Heart right ventricle (tissue), 16 donors: ENCODE data around the gene VCAN. TPM values are rescaled to one million over a fixed set of nuclear protein-coding genes. Genes with fewer than 3 reads are reported as not detected.

Experiments
- ATAC-seq, 8 donors: fragments of 200-7000 bp; cut with Tn5 transposase; one replicate each; pipeline ENCODE4 v1.9.1; 2020; ENCODE audit warnings: mild to moderate bottlenecking in 8 of 8, moderate library complexity in 8 of 8, moderate number of reproducible peaks in 1 of 8
- DNase-seq, 2 donors: peaks; one replicate each; pipeline ENCODE4 v3.0.0-alpha.2; 2020
- H3K27ac ChIP-seq, 10 donors: fragments of 200-600 bp; sonication (generic) in 2 of 10; one replicate each; pipeline versions ENCODE4 v1.5.0 to v1.8.0; 2020 to 2022; ENCODE audit warnings: mild to moderate bottlenecking in 3 of 10
- H3K27me3 ChIP-seq, 7 donors: fragments of 200-600 bp; one replicate each; pipeline ENCODE4 v1.8.0; 2021 to 2022; ENCODE audit warnings: mild to moderate bottlenecking in 2 of 7
- H3K36me3 ChIP-seq, 9 donors: fragments of 200-600 bp; sonication (generic) in 1 of 9; one replicate each; pipeline versions ENCODE4 v1.5.0 to v1.8.0; 2020 to 2022; ENCODE audit warnings: mild to moderate bottlenecking in 2 of 9
- H3K4me1 ChIP-seq, 9 donors: fragments of 200-600 bp; sonication (generic) in 1 of 9; one replicate each; pipeline versions ENCODE4 v1.5.0 to v1.8.0; 2020 to 2022; ENCODE audit warnings: mild to moderate bottlenecking in 4 of 9
- H3K4me3 ChIP-seq, 10 donors: fragments of 200-600 bp; sonication (generic) in 2 of 10; one replicate each; pipeline versions ENCODE4 v1.5.0 to v1.8.0; 2020 to 2022; ENCODE audit warnings: mild to moderate bottlenecking in 7 of 10, moderate library complexity in 2 of 10
- H3K9me3 ChIP-seq, 11 donors: fragments of 200-600 bp in 10 of 11; sonication (generic) in 2 of 11; one replicate each; pipeline versions ENCODE4 v1.5.0 to v1.8.0; 2013 to 2022; ENCODE audit warnings: mild to moderate bottlenecking in 2 of 11, control low read depth in 1 of 11, moderate library complexity in 1 of 11
- CTCF ChIP-seq, 9 donors: fragments of 200-600 bp; sonication (generic) in 2 of 9; IDR thresholded peaks; one replicate each; pipeline versions ENCODE4 v1.5.0 to v1.8.0; 2021 to 2022; ENCODE audit warnings: antibody characterized with exemption in 9 of 9, mild to moderate bottlenecking in 5 of 9, moderate library complexity in 1 of 9
- WGBS, 2 donors: extraction: QIAGEN DNeasy Blood & Tissue Kit; methylation state at CpG; one replicate each; pipeline ENCODE4 v1.1.7; 2013; ENCODE audit warnings: inconsistent platforms in 1 of 2; 5-methylcytosine and 5-hydroxymethylcytosine counted together
- intact Hi-C, 10 donors: fragments of 100-400 bp; cut with DNase I; formaldehyde crosslinking; loops; one replicate each; pipeline versions ENCODE4 v1.11.1 to v1.14.2; 2022
- polyA plus RNA-seq, 2 donors: library from polyadenylated mRNA; stranded (reverse); fragments of 200-250 nt; gene quantifications; one replicate each; pipeline ENCODE4 v1.2.3, GENCODE V29; 2013
- total RNA-seq, 10 donors: library from RNA; stranded (reverse); fragmentation: NEBNext Ultra II Directional in 3 of 10; extraction: Animal tissue kit (Norgen Biotek cat#: 25700) in 3 of 10; gene quantifications; one replicate each; pipeline versions ENCODE4 v1.2.1 to v1.2.4, GENCODE V29; 2021 to 2023
- donor health status: Arrhythmogenic right ventricular cardiomyopathy.
- donor health status: ischemic (EF 13 %, LVEDD 7.1; RV severe dilation, severe dysfunction).
- donor health status: healthy with polysubstance abuse.
- donor health status: DM: no; HTN: yes; CAD: no.
- donor health status: DM: no; HTN: no; CAD: no.
- donor health status: ischemic (EF 25% LVEDD 6.9; RV normal size, moderate dysfunction).
- donor health status: ischemic (EF 25% LVEDD 5.7; RV mildly dilated, moderate dysfunction).
- donor health status: healthy.
- donor health status: DM: yes; HTN: yes; CAD: no.
- donor health status: Ischemic cardiomyopathy.
- donor health status: ischemic (EF 35%, LVEDD 5.7; RV mildly dilated, moderate dysfunction).
- donor health status: nonischemic (EF 11% LVEDD 7.7; RV severe dilation, severe dysfunction).
- donor health status: DM: yes; HTN: yes; CAD: no.
- donor health status: PGD.
- donor health status: ischemic (EF 29% LVEDD 5.4; RV normal size, mild dysfunction).
- donor health status: nonischemic (EF 23%, LVEDD 6.1; RV moderate dilation, normal function).

VCAN gene
- total and polyA plus RNA-seq, 12 donors = 10.6 to 93.7 (median 26.3) TPM

GRCh38 chr5:83527221-83527620, 55.7 kb downstream of the VCAN start:
- DNase-seq (no peak), ATAC-seq (no peak)
- Histone ChIP-seq H3K36me3 (peaks cover 0 to 44% (median 0%) of the 10 kb centered on the region in 9 donors), H3K9me3 (no peaks in the 10 kb centered on the region), H3K4me1 (peaks cover 0 to 11% (median 0%) of the 10 kb centered on the region in 9 donors), H3K4me3 (no peak overlapping the region), H3K27ac (no peak overlapping the region), H3K27me3 (no peaks in the 10 kb centered on the region)
- TF ChIP-seq CTCF (IDR thresholded peaks at IDR 0.05) = no peak
- intact Hi-C loops = no loop called here
- 55 to 60% methylated on average over 4 of the region's 4 CpGs for WGBS, 2 donors

GRCh38 chr5:83527722-83528438, 56.3 kb downstream of the VCAN start:
- Histone ChIP-seq H3K4me1 (peaks cover 0 to 11% (median 0%) of the 10 kb centered on the region in 9 donors), H3K4me3 (no peak overlapping the region)
- 76 to 77% methylated on average over 4 of the region's 4 CpGs for WGBS, 2 donors

DNA sequence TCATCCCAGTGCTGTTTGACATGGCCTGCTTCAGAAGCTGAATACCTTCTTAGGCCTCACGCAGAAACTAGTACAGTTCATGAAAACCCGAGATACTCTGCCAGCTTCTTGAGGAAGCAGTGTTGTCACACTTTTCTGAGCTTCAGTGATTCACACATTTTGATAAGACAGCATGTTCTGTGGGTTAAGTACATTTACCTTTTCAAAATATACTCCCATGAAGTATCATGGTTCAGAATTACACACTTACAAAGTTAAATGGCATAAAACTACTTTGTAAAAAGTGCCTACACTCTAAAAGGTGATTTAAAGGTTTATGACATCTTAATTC, 56.9 kb downstream of the VCAN start:
- no peak for TF ChIP-seq CTCF (IDR thresholded peaks at IDR 0.05)
- ATAC-seq = no peak
- intact Hi-C loops = no loop called here
- 82 to 87% methylated on average over 2 of the region's 2 CpGs for WGBS, 2 donors
- no peak for DNase-seq
- Histone ChIP-seq H3K4me3 (no peak overlapping the region), H3K27ac (no peak overlapping the region), H3K27me3 (no peaks in the 10 kb centered on the region), H3K4me1 (peaks cover 0 to 7% (median 0%) of the 10 kb centered on the region in 9 donors), H3K36me3 (peaks cover 0 to 37% (median 0%) of the 10 kb centered on the region in 9 donors), H3K9me3 (no peaks in the 10 kb centered on the region)

More at GRCh38 chr5:83527722-83528438, 56.3 kb downstream of the VCAN start:
- Histone ChIP-seq H3K27me3 (no peaks in the 10 kb centered on the region), H3K9me3 (no peaks in the 10 kb centered on the region), H3K36me3 (peaks cover 0 to 37% (median 0%) of the 10 kb centered on the region in 9 donors), H3K27ac (no peak overlapping the region)
- no peak for TF ChIP-seq CTCF (IDR thresholded peaks at IDR 0.05)
- intact Hi-C loops = no loop called here
- ATAC-seq (no peak), DNase-seq (no peak)

- H3K9me3 ChIP-seq = no peaks in the 10 kb centered on the region
- WGBS, 2 donors = 79 to 86% methylated on average over 2 of the region's 2 CpGs
- no peaks in the 10 kb centered on the region for H3K27me3 ChIP-seq
- H3K4me1 ChIP-seq = no peaks in the 10 kb centered on the region
- peaks cover 0 to 36% (median 0%) of the 10 kb centered on the region in 9 donors for H3K36me3 ChIP-seq
- no peak for TF ChIP-seq CTCF (IDR thresholded peaks at IDR 0.05)
- DNase-seq (no peak), ATAC-seq (no peak)
- no peak overlapping the region for H3K4me3 ChIP-seq
- intact Hi-C loops = no loop called here
- no peak overlapping the region for H3K27ac ChIP-seq
Measured at GRCh38 chr5:83530193-83530592, 58.6 kb downstream of the VCAN start.
